A673 (cell line): ENCODE results near the gene PLEKHA8. TPM values are rescaled to one million over a fixed set of nuclear protein-coding genes. Genes with fewer than 3 reads are reported as not detected.

ENCODE experiments used
- BruUV-seq: library from RNA; stranded (reverse); fragments of 400-500 nt; replicated peaks from 2 replicates; lab custom pipeline; 2021; lab: Mats Ljungman, UMichigan
- CTCF ChIA-PET: fragments of 300-600 bp; sonication (Branson Sonifier 250); formaldehyde crosslinking; loops from one replicate; lab custom pipeline; 2022; ENCODE audit warnings: antibody characterized with exemption; lab: Charles Lee
- POLR2A ChIA-PET: fragments of 300-600 bp; sonication (Branson Sonifier 250); formaldehyde crosslinking; loops from one replicate; lab custom pipeline; 2022; ENCODE audit warnings: antibody characterized with exemption; ENCODE audit not compliant: low non-redundant PET; lab: Charles Lee
- DNase-seq: peaks from one replicate; pipeline ENCODE4 v3.0.0-alpha.2; 2015; ENCODE audit warnings: low spot score
- H3K27ac ChIP-seq: fragments of 200-600 bp; sonication (generic); 2 replicates; pipeline ENCODE4 v1.5.1; 2016; ENCODE audit warnings: mixed run types, low read depth, mild to moderate bottlenecking, mixed read lengths, antibody characterized with exemption, low read length; ENCODE audit not compliant: poor library complexity, severe bottlenecking
- H3K27me3 ChIP-seq: fragments of 200-600 bp; sonication (generic); replicated peaks from 2 replicates; pipeline ENCODE4 v1.6.1; 2017; ENCODE audit warnings: mixed run types, low read depth, mild to moderate bottlenecking, mixed read lengths, antibody characterized with exemption, low read length; ENCODE audit not compliant: insufficient read depth, poor library complexity
- H3K36me3 ChIP-seq: fragments of 200-600 bp; sonication (generic); 2 replicates; pipeline ENCODE4 v1.6.1; 2016; ENCODE audit warnings: mixed run types, mild to moderate bottlenecking, mixed read lengths, antibody characterized with exemption, low read length; ENCODE audit not compliant: insufficient read depth, poor library complexity, severe bottlenecking
- H3K4me1 ChIP-seq: fragments of 200-600 bp; sonication (generic); 2 replicates; pipeline ENCODE4 v1.6.1; 2017; ENCODE audit warnings: mixed run types, mild to moderate bottlenecking, mixed read lengths, antibody characterized with exemption, low read length; ENCODE audit not compliant: insufficient read depth, poor library complexity, severe bottlenecking
- H3K4me3 ChIP-seq: fragments of 200-600 bp; sonication (generic); 2 replicates; pipeline ENCODE4 v1.5.1; 2016; ENCODE audit warnings: low read depth, mixed run types, mild to moderate bottlenecking, mixed read lengths, low read length; ENCODE audit not compliant: poor library complexity, severe bottlenecking
- H3K9me3 ChIP-seq: fragments of 200-600 bp; sonication (generic); 2 replicates; pipeline ENCODE4 v1.6.1; 2016; ENCODE audit warnings: mixed run types, low read depth, mild to moderate bottlenecking, mixed read lengths, antibody characterized with exemption, low read length; ENCODE audit not compliant: poor library complexity, severe bottlenecking
- CTCF ChIP-seq: fragments of 300-800, 200-600 bp; sonication (generic); conservative IDR thresholded peaks from 2 replicates; pipeline ENCODE4 v1.5.1; 2017; ENCODE audit warnings: low read depth, mild to moderate bottlenecking, antibody characterized with exemption, low read length, moderate library complexity, mixed read lengths
- EZH2 ChIP-seq: fragments of 200-600 bp; sonication (generic); IDR thresholded peaks from 2 replicates; pipeline ENCODE4 v1.6.1; 2017; ENCODE audit warnings: borderline replicate concordance, low read depth, mild to moderate bottlenecking, mixed read lengths, antibody characterized with exemption, low read length; ENCODE audit not compliant: poor library complexity, severe bottlenecking
- intact Hi-C: fragments of 100-400 bp; cut with micrococcal nuclease; formaldehyde crosslinking; loops from one replicate; pipeline ENCODE4 v1.10.0; 2022; ENCODE audit not compliant: unreplicated experiment
- total RNA-seq: library from RNA; stranded (reverse); gene quantifications from 2 replicates; pipeline ENCODE4 v1.2.3, GENCODE V29; 2021

Gene PLEKHA8
- total RNA-seq, 1 experiment from 2014 or later: 22.2 TPM

- Histone ChIP-seq H3K36me3 (peaks cover 12% of the 10 kb centered on the region), H3K27ac (no peak overlapping the region), H3K27me3 (no peaks in the 10 kb centered on the region), H3K4me1 (no peaks in the 10 kb centered on the region), H3K9me3 (no peaks in the 10 kb centered on the region), H3K4me3 (no peak overlapping the region)
- BruUV-seq: no TSS peak
- intact Hi-C loops: no loop called here
- POLR2A ChIA-PET: interaction anchor here (0.5 to 0.6 kb wide), 2 partner anchors 14 to 104 kb away, joined by 3 read pairs; partner anchors contain the start of gene FKBP14
- no peak for TF ChIP-seq CTCF
- TF ChIP-seq EZH2: no peak
- CTCF ChIA-PET: no interaction called here
- no peak for DNase-seq
These were observed 15.5 kb upstream of the PLEKHA8 start for GRCh38 chr7:30012757-30013156.

DNA sequence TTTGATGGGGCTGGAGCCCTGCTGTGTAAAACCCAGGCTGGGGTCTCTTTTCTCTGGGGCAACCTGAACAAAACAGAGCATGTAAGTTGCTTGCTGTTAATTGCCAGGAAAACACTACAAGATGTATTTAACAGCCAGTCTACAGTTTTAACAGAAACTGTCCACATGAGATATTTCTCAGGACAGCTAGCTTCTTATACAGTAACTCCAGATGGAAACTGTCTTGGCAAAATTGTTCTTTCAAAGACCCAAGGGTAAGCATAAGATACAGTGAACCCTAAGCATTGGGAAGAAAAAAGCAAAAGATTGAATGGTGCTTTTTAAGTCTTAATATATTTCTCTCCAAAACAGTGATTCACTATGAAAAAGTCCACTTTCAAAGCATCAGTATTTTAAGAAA is 9.8 kb upstream of the PLEKHA8 start:
- intact Hi-C loops: no loop called here
- TF ChIP-seq EZH2 (no peak), CTCF (no peak)
- Histone ChIP-seq H3K36me3 (peaks cover 18% of the 10 kb centered on the region), H3K4me3 (no peak overlapping the region), H3K9me3 (no peaks in the 10 kb centered on the region), H3K4me1 (peaks cover 8% of the 10 kb centered on the region), H3K27me3 (no peaks in the 10 kb centered on the region), H3K27ac (no peak overlapping the region)
- ChIA-PET CTCF (no interaction called here), POLR2A (no interaction called here)
- DNase-seq: no peak
- BruUV-seq: no TSS peak

DNA sequence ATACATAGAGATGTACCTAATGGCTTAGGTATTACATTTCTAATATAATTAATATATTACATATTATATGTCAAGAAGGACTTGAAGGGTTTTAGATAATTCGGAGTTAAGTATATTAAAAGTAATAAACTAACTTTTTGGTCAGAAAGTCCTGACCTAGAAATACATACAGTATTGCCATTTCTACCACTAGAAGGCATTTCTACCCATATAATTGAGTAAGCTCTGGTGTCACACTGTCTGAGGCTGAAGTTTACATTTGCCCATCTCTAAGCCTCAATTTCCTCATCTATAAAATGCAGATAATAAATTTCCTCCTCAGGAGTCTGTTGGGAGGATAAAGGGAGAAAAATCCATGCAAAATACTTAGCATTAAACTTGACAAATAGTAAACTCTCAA is 8.8 kb upstream of the PLEKHA8 start:
- intact Hi-C loops: no loop called here
- POLR2A ChIA-PET: no interaction called here
- TF ChIP-seq CTCF: no peak; the same call in 1 of the 2 replicates
- TF ChIP-seq EZH2: no peak
- no peak overlapping the region for H3K4me3 ChIP-seq
- H3K9me3 ChIP-seq: no peaks in the 10 kb centered on the region
- peaks cover 14% of the 10 kb centered on the region for H3K36me3 ChIP-seq
- H3K27me3 ChIP-seq: no peaks in the 10 kb centered on the region
- CTCF ChIA-PET: no interaction called here
- no peak overlapping the region for H3K27ac ChIP-seq
- no TSS peak for BruUV-seq
- peaks cover 10% of the 10 kb centered on the region for H3K4me1 ChIP-seq
- no peak for DNase-seq
